Tongue (tissue), 2 donors: Measurements from ENCODE around the gene TCEAL8. TPM values are rescaled to one million over a fixed set of nuclear protein-coding genes. Genes with fewer than 3 reads are reported as not detected.

ENCODE experiments used
- DNase-seq: peaks from one replicate; pipeline ENCODE4 v3.0.0-alpha.2; 2015
- total RNA-seq: library from RNA; depleted of rRNA; stranded (reverse); fragments of >200 nt; gene quantifications from one replicate; pipeline ENCODE4 v1.2.3, GENCODE V29; 2014

TCEAL8 gene
- total RNA-seq, 1 donor from 2014 or later = 133 TPM

GRCh38 chrX:103214870-103215424 lies 40.0 kb downstream of the TCEAL8 start, which contains the start of gene BEX4:
BEX4 (plus strand) TSS chrX:103215108; CDS start chrX:103216154, 1,046 bp downstream.
- peak; percentile 91 for DNase-seq

GRCh38 chrX:103212749-103213457 lies 42.1 kb downstream of the TCEAL8 start:
- no peak for DNase-seq

DNA sequence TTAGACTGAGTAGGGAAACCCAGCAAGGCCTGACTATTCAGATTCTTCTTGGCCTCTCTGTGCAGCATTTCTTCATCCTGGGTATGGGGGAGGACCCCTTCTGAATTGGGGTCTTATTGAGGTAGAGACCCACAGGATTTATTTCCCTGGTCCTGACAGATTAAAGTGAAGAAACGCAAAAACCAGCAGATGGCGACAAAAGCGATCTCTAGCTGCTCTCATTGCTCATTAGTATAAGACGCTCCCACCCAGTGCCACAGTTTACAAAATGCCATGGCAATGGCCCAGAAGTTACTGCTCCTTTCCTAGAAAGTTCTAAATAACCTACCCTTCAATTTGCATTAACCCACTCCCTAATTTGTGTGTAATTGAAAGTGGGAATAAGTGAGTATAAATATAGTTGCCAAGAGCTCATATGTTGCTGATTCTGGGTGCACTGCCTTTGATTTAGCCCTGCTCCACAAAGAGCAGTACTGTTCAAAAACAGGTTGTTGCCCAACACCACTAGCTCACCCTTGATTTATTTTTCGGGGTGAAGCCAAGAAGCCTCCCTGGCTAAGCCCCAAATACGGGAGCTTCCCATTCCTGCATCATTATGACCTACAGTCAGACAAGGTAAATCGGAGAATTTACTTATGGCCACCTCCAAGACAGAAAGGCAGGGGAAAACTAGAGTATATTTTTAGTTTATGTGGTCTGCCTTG lies 43.8 kb downstream of the TCEAL8 start:
- DNase-seq = peak; percentile 78

DNA sequence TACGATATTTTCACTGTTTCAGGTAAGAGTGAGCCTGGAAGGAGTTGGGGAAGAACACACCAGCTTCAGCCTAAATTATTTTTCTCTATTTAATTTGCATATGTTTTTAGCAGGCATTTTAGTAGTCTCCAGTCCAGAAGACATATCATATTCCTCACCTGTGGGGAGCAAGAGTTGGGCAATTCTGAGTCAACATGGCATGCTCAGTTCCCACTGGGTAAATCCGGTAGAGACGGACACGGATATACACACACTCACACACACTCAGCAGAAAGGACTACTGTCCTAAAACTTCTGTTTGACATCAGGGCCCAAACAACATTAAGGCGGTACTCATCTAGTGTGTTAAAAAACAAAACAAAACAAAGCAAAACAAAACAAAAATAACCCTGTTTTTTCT lies 44.9 kb downstream of the TCEAL8 start:
- no peak for DNase-seq

Other genes starting within 250 kb of the TCEAL8 start
- gene BEX1, start 191.0 kb downstream of the TCEAL8 start, total RNA-seq = 0.51 TPM
- gene NXF3, start 162.0 kb downstream of the TCEAL8 start, total RNA-seq = not detected
- 24.9 TPM for gene BEX4, start 40.0 kb downstream of the TCEAL8 start, total RNA-seq
- 0.82 TPM for gene TCEAL5, start 21.6 kb upstream of the TCEAL8 start, total RNA-seq
- 35.9 TPM for gene BEX2, start 55.8 kb upstream of the TCEAL8 start, total RNA-seq
- gene TCEAL7, start 75.1 kb upstream of the TCEAL8 start, total RNA-seq = 292 TPM
- 97.0 TPM for gene TCEAL9, start 101.4 kb upstream of the TCEAL8 start, total RNA-seq
- 146 TPM for gene BEX3, start 121.4 kb upstream of the TCEAL8 start, total RNA-seq